Ecto neural progenitor cell (in vitro differentiated cells): ENCODE data around the gene TXNDC11.

Experiments
- DNase-seq: peaks from one replicate; pipeline ENCODE4 v3.0.0-alpha.2; 2018; ENCODE audit warnings: low spot score

TXNDC11 gene

GRCh38 chr16:11719171-11719570 is 23.5 kb downstream of the TXNDC11 start:
- DNase-seq, result no peak

GRCh38 chr16:11717811-11718210 is 24.8 kb downstream of the TXNDC11 start:
- DNase-seq, result no peak

- no peak for DNase-seq
Observed at GRCh38 chr16:11716336-11716735, 26.3 kb downstream of the TXNDC11 start.

- no peak for DNase-seq
Observed at GRCh38 chr16:11715246-11715947, 27.3 kb downstream of the TXNDC11 start.

GRCh38 chr16:11712122-11712521 is 30.5 kb downstream of the TXNDC11 start:
- no peak for DNase-seq

GRCh38 chr16:11711662-11712061 is 31.0 kb downstream of the TXNDC11 start:
- DNase-seq, result no peak

GRCh38 chr16:11708421-11708820 is 34.2 kb downstream of the TXNDC11 start:
- DNase-seq, result no peak

- DNase-seq, result no peak
Observed at GRCh38 chr16:11707679-11708197, 34.9 kb downstream of the TXNDC11 start.

- no peak for DNase-seq
Observed at GRCh38 chr16:11706180-11706742, 36.4 kb downstream of the TXNDC11 start.

- no peak for DNase-seq
Observed at GRCh38 chr16:11705311-11706025, 37.2 kb downstream of the TXNDC11 start.

GRCh38 chr16:11700264-11701029 is 42.2 kb downstream of the TXNDC11 start:
- no peak for DNase-seq

GRCh38 chr16:11699234-11699894 is 43.3 kb downstream of the TXNDC11 start:
- no peak for DNase-seq

- no peak for DNase-seq
Observed at GRCh38 chr16:11698271-11698689, 44.4 kb downstream of the TXNDC11 start.

- DNase-seq, result no peak
Observed at GRCh38 chr16:11697319-11697718, 45.3 kb downstream of the TXNDC11 start.

GRCh38 chr16:11696266-11697012 is 46.2 kb downstream of the TXNDC11 start:
- no peak for DNase-seq

GRCh38 chr16:11692651-11693050 is 50.0 kb downstream of the TXNDC11 start:
- DNase-seq, result no peak

- DNase-seq, result no peak
Observed at GRCh38 chr16:11692171-11692570, 50.5 kb downstream of the TXNDC11 start.

- DNase-seq, result no peak
Observed at GRCh38 chr16:11691771-11692170, 50.9 kb downstream of the TXNDC11 start.

GRCh38 chr16:11691235-11691634 is 51.4 kb downstream of the TXNDC11 start:
- DNase-seq, result no peak

- no peak for DNase-seq
Observed at GRCh38 chr16:11689031-11689840, 53.4 kb downstream of the TXNDC11 start.
